RWPE1 (cell line): Measurements from ENCODE around the gene TPPP2.
"Not testable (repeated sequence)": the region's sequence is repeated elsewhere in the genome, so short reads cannot be mapped to it uniquely, and the experiment has no call there.

ENCODE experiments used
- CTCF ChIA-PET: fragments of 350-600 bp; sonication (Branson Sonifier 250); formaldehyde crosslinking; extraction: SDS; loops from one replicate; lab custom pipeline; 2021; lab: Yijun Ruan, JAX
- POLR2A ChIA-PET: fragments of 400-600 bp; formaldehyde crosslinking; extraction: SDS; loops from one replicate; lab custom pipeline; 2020; ENCODE audit warnings: antibody characterized with exemption; ENCODE audit not compliant: low non-redundant PET; lab: Yijun Ruan, JAX
- DNase-seq: peaks from one replicate; pipeline ENCODE4 v3.0.0; 2012; ENCODE audit warnings: low spot score
- H3K27ac ChIP-seq: fragments of 450-650 bp; 2 replicates; pipeline ENCODE4 v1.5.1; 2017
- CTCF ChIP-seq: fragments of 450-650 bp; conservative IDR thresholded peaks from 2 replicates; pipeline ENCODE4 v1.5.1; 2017; ENCODE audit warnings: low read depth, mild to moderate bottlenecking

TPPP2 gene

GRCh38 chr14:20998674-20999366, 31.2 kb upstream of the TPPP2 start, which contains the start of gene SLC39A2:
Gene SLC39A2, plus strand, starts transcription at chr14:20999293. Its CDS starts 154 bp downstream, at chr14:20999447.
- CTCF ChIA-PET: interaction anchor here (0.5 to 3.9 kb wide), 3 partner anchors 16 to 302 kb away, joined by 3 to 17 read pairs (median 4); no protein-coding TSS in a partner anchor
- POLR2A ChIA-PET: interaction anchor here (0.5 kb wide), 1 partner anchor 22 kb away, joined by 3 read pairs; no protein-coding TSS in a partner anchor
- no peak within 1 kb of the TSS for H3K27ac ChIP-seq
- no peak for TF ChIP-seq CTCF
- DNase-seq: peak; percentile 42

DNA sequence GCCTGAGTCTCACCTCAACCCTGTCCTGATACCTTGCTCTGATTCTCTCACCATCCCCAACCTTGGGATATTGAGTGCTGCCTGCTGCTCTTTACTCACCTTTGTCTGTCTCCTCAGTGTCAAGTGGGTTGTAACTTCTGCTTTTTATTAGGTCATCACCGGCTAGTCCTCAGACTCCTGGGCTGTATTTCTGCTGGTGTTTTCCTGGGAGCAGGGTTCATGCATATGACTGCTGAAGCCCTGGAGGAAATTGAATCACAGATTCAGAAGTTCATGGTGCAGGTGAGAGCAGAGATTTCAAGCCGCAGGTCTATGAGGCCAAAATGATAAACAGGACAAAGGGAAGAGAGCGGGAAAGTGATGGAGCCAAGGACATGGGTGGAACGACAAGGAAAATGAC, 30.4 kb upstream of the TPPP2 start:
- no peak overlapping the region for H3K27ac ChIP-seq
- POLR2A ChIA-PET: no interaction called here
- DNase-seq: no peak
- CTCF ChIA-PET: interaction anchor here (0.7 to 3.9 kb wide), 3 partner anchors 15 to 303 kb away, joined by 3 to 17 read pairs (median 3); no protein-coding TSS in a partner anchor
- TF ChIP-seq CTCF: no peak

DNA sequence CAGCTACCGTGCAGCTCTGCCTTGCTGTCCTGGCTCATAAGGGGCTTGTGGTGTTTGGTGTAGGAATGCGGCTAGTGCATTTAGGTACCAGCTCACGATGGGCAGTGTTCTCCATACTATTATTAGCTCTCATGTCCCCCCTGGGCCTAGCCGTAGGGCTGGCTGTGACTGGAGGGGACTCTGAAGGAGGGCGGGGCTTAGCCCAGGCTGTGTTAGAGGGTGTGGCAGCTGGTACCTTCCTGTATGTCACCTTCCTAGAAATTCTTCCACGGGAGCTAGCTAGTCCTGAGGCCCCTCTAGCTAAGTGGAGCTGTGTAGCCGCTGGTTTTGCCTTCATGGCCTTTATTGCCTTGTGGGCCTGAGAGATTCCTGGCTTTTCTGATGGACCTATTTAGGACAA, 28.8 kb upstream of the TPPP2 start:
- no peak overlapping the region for H3K27ac ChIP-seq
- CTCF ChIA-PET: interaction anchor here (0.7 to 1.1 kb wide), 2 partner anchors 30 to 100 kb away, joined by 3 to 4 read pairs; partner anchors contain the start of gene TMEM253
- DNase-seq: no peak
- POLR2A ChIA-PET: no interaction called here
- TF ChIP-seq CTCF: no peak

GRCh38 chr14:21003788-21004346, 26.1 kb upstream of the TPPP2 start:
- CTCF ChIA-PET: interaction anchor here (2.2 kb wide), 1 partner anchor 11 kb away, joined by 23 read pairs; no protein-coding TSS in a partner anchor
- TF ChIP-seq CTCF: no peak
- H3K27ac ChIP-seq: no peak overlapping the region
- DNase-seq: no peak
- POLR2A ChIA-PET: no interaction called here

GRCh38 chr14:21009721-21010120, 20.3 kb upstream of the TPPP2 start:
- H3K27ac ChIP-seq, DNase-seq, POLR2A ChIA-PET: not testable (repeated sequence)
- CTCF ChIA-PET: interaction anchor here (0.7 kb wide), 1 partner anchor 983 kb away, joined by 3 read pairs; no protein-coding TSS in a partner anchor

DNA sequence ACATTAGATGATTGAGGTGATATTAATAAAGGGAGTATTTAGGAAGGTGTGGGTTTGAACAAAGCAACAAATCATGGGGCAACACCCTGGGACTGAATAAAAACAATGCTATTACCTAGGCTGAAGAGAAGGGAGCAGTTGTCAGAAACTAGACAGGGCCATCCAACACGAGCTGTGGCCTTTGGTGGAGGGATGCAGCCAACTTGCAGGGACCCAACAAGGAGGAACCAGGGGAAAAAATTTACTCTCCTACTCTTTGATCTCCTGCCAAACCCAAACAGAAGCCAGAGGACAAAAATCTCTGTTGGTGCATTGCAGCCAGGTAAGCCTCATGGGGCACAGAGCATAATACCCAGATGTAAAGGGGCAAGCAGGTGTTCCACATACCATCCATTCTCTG, 18.9 kb upstream of the TPPP2 start:
- no peak for TF ChIP-seq CTCF
- POLR2A ChIA-PET: no interaction called here

More for the DNA sequence above, 18.9 kb upstream of the TPPP2 start:
- CTCF ChIA-PET: interaction anchor here (0.6 to 1.4 kb wide), 3 partner anchors 22 to 93 kb away, joined by 3 to 5 read pairs (median 3); no protein-coding TSS in a partner anchor
- DNase-seq: no peak
- no peak overlapping the region for H3K27ac ChIP-seq
